SK-N-SH (cell line): ENCODE results near the gene ADH7. TPM values are rescaled to one million over a fixed set of nuclear protein-coding genes. Genes with fewer than 3 reads are reported as not detected.

ENCODE experiments used
- CTCF ChIA-PET: fragments of 300-600, 350-600 bp; formaldehyde crosslinking; extraction: SDS; loops from one replicate; lab custom pipeline; 2021; lab: Yijun Ruan, JAX
- POLR2A ChIA-PET: fragments of 350-600 bp; sonication (Branson Sonifier 250); formaldehyde crosslinking; extraction: SDS; loops from one replicate; lab custom pipeline; 2020; ENCODE audit warnings: antibody characterized with exemption, inconsistent platforms; lab: Yijun Ruan, JAX
- DNase-seq: peaks from one replicate; pipeline ENCODE4 v3.0.0; 2012
- H2AFZ ChIP-seq: fragments of 200-600 bp; sonication (generic); 2 replicates; pipeline ENCODE4 v1.8.1; 2016; ENCODE audit warnings: antibody characterized with exemption, mild to moderate bottlenecking, low read depth
- H3F3A ChIP-seq: fragments of 200-600 bp; sonication (generic); replicated peaks from 2 replicates; pipeline ENCODE3; 2016; ENCODE audit warnings: antibody characterized with exemption, mild to moderate bottlenecking; ENCODE audit not compliant: insufficient read depth
- H3K27ac ChIP-seq, 2 experiments: fragments of 200-500 bp in 1 of 2; fragments of 200-600 bp in 1 of 2; sonication (Bioruptor generic) in 1 of 2; sonication (generic), shearing (Covaris generic) in 1 of 2; 2 replicates each; pipeline versions ENCODE4 v1.5.1 to v1.6.1; 2014 to 2016; ENCODE audit warnings: low read depth in 2 of 2, inconsistent platforms in 1 of 2, low read length in 1 of 2, mild to moderate bottlenecking in 1 of 2, mixed read lengths in 1 of 2
- H3K27me3 ChIP-seq: fragments of 200-600 bp; sonication (generic), shearing (Covaris generic); 2 replicates; pipeline ENCODE4 v1.6.1; 2016; ENCODE audit warnings: mixed run types; ENCODE audit not compliant: insufficient read depth
- H3K36me3 ChIP-seq, 2 experiments: fragments of 200-500 bp in 1 of 2; fragments of 200-600 bp in 1 of 2; sonication (Bioruptor generic) in 1 of 2; sonication (generic) in 1 of 2; replicated peaks in 1 of 2; 2 replicates each; pipeline versions ENCODE3 to v1.5.1; 2014 to 2016; ENCODE audit warnings: low read length in 1 of 2, mild to moderate bottlenecking in 1 of 2; ENCODE audit not compliant: insufficient read depth in 2 of 2, control insufficient read depth in 1 of 2
- H3K4me1 ChIP-seq, 2 experiments: fragments of 200-500 bp in 1 of 2; fragments of 200-600 bp in 1 of 2; sonication (Bioruptor generic) in 1 of 2; sonication (generic), shearing (Covaris generic) in 1 of 2; 2 replicates each; pipeline versions ENCODE4 v1.5.1 to v1.6.1; 2014 to 2016; ENCODE audit warnings: low read depth in 1 of 2, low read length in 1 of 2, mixed run types in 1 of 2; ENCODE audit not compliant: insufficient read depth in 2 of 2, control insufficient read depth in 1 of 2
- H3K4me2 ChIP-seq: fragments of 200-600 bp; sonication (generic), shearing (Covaris generic); 2 replicates; pipeline ENCODE4 v1.6.1; 2017; ENCODE audit warnings: mixed run types
- H3K4me3 ChIP-seq, 2 experiments: fragments of 200-500 bp in 1 of 2; fragments of 200-600 bp in 1 of 2; sonication (Bioruptor generic) in 1 of 2; sonication (generic), shearing (Covaris generic) in 1 of 2; 2 replicates each; pipeline versions ENCODE4 v1.5.1 to v1.8.1; 2014 to 2016; ENCODE audit warnings: low read depth in 2 of 2, inconsistent platforms in 1 of 2, low read length in 1 of 2, mild to moderate bottlenecking in 1 of 2, mixed read lengths in 1 of 2, moderate library complexity in 1 of 2
- H3K79me2 ChIP-seq: fragments of 200-600 bp; sonication (generic); 2 replicates; pipeline ENCODE4 v1.8.1; 2017; ENCODE audit warnings: mild to moderate bottlenecking; ENCODE audit not compliant: insufficient read depth
- H3K9ac ChIP-seq: fragments of 200-600 bp; sonication (generic); 2 replicates; pipeline ENCODE4 v1.6.1; 2017; ENCODE audit warnings: mixed run types
- H3K9me2 ChIP-seq: fragments of 200-600 bp; sonication (generic); 2 replicates; pipeline ENCODE4 v1.6.1; 2017; ENCODE audit warnings: mixed run types
- H3K9me3 ChIP-seq: fragments of 200-600 bp; sonication (generic); 2 replicates; pipeline ENCODE4 v1.6.1; 2017; ENCODE audit warnings: mixed run types, mild to moderate bottlenecking, moderate library complexity
- H4K20me1 ChIP-seq: fragments of 200-600 bp; sonication (generic); 2 replicates; pipeline ENCODE4 v1.6.1; 2017; ENCODE audit warnings: mild to moderate bottlenecking, mixed run types; ENCODE audit not compliant: insufficient read depth
- CHD2 ChIP-seq: fragments of 150-350 bp; IDR thresholded peaks from 2 replicates; pipeline ENCODE4 v1.6.1; 2018; ENCODE audit warnings: low read length; ENCODE audit not compliant: partially characterized antibody
- EP300 ChIP-seq, 2 experiments: IDR thresholded peaks; 2 replicates each; pipeline versions ENCODE4 v1.4.0 to v1.6.1; 2012; ENCODE audit warnings: borderline replicate concordance in 1 of 2, low read depth in 1 of 2, low read length in 1 of 2
- EZH2phosphoT487 ChIP-seq: fragments of 200-600 bp; sonication (generic); IDR thresholded peaks from 2 replicates; pipeline ENCODE4 v1.6.1; 2017; ENCODE audit warnings: low read depth, mixed run types, mild to moderate bottlenecking, antibody characterized with exemption, moderate library complexity, borderline replicate concordance
- FOXJ3 ChIP-seq: sonication (generic); formaldehyde crosslinking; IDR thresholded peaks from 2 replicates; pipeline ENCODE4 v1.5.1; 2020; ENCODE audit warnings: mild to moderate bottlenecking, missing genetic modification reagents
- FOXM1 ChIP-seq: IDR thresholded peaks from 2 replicates; pipeline ENCODE4 v1.4.0; 2012; ENCODE audit warnings: low read depth, mild to moderate bottlenecking
- GATA2 ChIP-seq: sonication (generic); formaldehyde crosslinking; IDR thresholded peaks from 2 replicates; pipeline ENCODE4 v1.5.0; 2020; ENCODE audit warnings: mild to moderate bottlenecking, missing genetic modification reagents
- MEF2A ChIP-seq: IDR thresholded peaks from 2 replicates; pipeline ENCODE4 v1.4.0; 2012; ENCODE audit warnings: low read depth, borderline replicate concordance
- NFIC ChIP-seq: IDR thresholded peaks from 2 replicates; pipeline ENCODE4 v1.4.0; 2012; ENCODE audit warnings: borderline replicate concordance
- NRF1 ChIP-seq: IDR thresholded peaks from 2 replicates; pipeline ENCODE4 v1.6.1; 2012; ENCODE audit warnings: low read depth, mild to moderate bottlenecking, low read length
- RAD21 ChIP-seq: IDR thresholded peaks from 2 replicates; pipeline ENCODE4 v1.6.1; 2012; ENCODE audit warnings: mild to moderate bottlenecking, low read length
- RCOR1 ChIP-seq: fragments of 150-350 bp; IDR thresholded peaks from 2 replicates; pipeline ENCODE4 v1.6.1; 2017; ENCODE audit warnings: antibody characterized with exemption, low read length
- RFX5 ChIP-seq: IDR thresholded peaks from 2 replicates; pipeline ENCODE4 v1.6.1; 2012; ENCODE audit warnings: mild to moderate bottlenecking, improper control_type of control experiment, low read length
- RXRA ChIP-seq: IDR thresholded peaks from 2 replicates; pipeline ENCODE4 v1.4.0; 2012; ENCODE audit warnings: low read depth, mild to moderate bottlenecking, borderline replicate concordance
- SIN3A ChIP-seq: IDR thresholded peaks from 2 replicates; pipeline ENCODE4 v1.6.1; 2012; ENCODE audit warnings: low read depth, mild to moderate bottlenecking, low read length, moderate library complexity, borderline replicate concordance
- SMC3 ChIP-seq: IDR thresholded peaks from 2 replicates; pipeline ENCODE4 v1.6.1; 2012; ENCODE audit warnings: low read depth, low read length, improper control_type of control experiment
- TAF1 ChIP-seq: IDR thresholded peaks from 2 replicates; pipeline ENCODE4 v1.6.1; 2012; ENCODE audit warnings: low read depth, mild to moderate bottlenecking, low read length, moderate library complexity, borderline replicate concordance
- TEAD4 ChIP-seq: IDR thresholded peaks from 2 replicates; pipeline ENCODE4 v1.4.0; 2012; ENCODE audit warnings: mild to moderate bottlenecking, borderline replicate concordance; ENCODE audit not compliant: insufficient read depth
- YY1 ChIP-seq: IDR thresholded peaks from 2 replicates; pipeline ENCODE4 v1.4.0; 2012; ENCODE audit warnings: low read depth, mild to moderate bottlenecking
- WGBS: methylation state at CpG from one replicate; pipeline ENCODE4 v1.1.6; 2017; ENCODE audit warnings: low lambda C conversion rate; 5-methylcytosine and 5-hydroxymethylcytosine counted together
- polyA plus RNA-seq, 3 experiments: library from polyadenylated mRNA; depleted of rRNA; stranded (reverse); fragments of >200 nt; gene quantifications; 2 replicates each; pipeline ENCODE4 v1.2.3, GENCODE V29; 2012
- TF ChIP-seq, protein P1 (sequence below): fragments of 200-600 bp; sonication (generic); IDR thresholded peaks from 2 replicates; pipeline ENCODE4 v1.6.1; 2017; ENCODE audit warnings: antibody characterized with exemption, mild to moderate bottlenecking, moderate library complexity
- TF ChIP-seq, protein P2 (sequence below): IDR thresholded peaks from 2 replicates; pipeline ENCODE4 v1.4.0; 2012; ENCODE audit warnings: low read depth
- TF ChIP-seq, protein P3 (sequence below): IDR thresholded peaks from 2 replicates; pipeline ENCODE4 v1.6.1; 2012; ENCODE audit warnings: mild to moderate bottlenecking, low read depth, low read length, moderate library complexity

ADH7 gene
- polyA plus RNA-seq, 1 of the 3 experiments (the other 2 are of a cell fraction), result not detected

DNA sequence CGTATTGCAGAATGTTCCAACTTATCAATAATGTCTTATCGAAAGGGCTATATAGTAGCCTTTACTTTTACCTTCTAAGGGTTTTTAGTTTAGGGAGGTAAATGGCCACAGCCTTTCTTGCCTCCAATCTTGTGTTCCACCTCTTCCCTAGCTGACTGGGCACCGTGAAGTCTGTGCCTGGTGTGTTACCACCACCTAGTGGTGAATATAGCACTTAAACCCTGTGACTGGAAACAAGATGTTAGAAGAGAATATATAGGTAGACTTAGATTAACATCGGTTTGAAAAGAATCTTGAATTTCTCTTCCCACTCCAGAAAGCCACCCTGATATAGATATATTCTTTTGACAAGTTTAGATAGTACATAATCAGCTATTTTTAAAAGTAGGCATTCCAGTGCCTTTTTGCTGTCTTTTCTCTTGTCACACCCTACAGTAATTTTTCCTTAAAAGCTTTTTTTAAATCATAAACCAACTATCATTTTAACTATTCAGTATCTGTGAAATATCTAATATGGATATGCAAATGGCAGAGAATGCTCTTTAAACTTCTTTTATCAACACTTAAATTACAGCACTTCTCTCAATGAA, 27.8 kb upstream of the ADH7 start:
- CTCF ChIA-PET, result interaction anchor here (0.6 to 3.1 kb wide), 43 partner anchors 8 to 1940 kb away, joined by 3 to 40 read pairs (median 4); partner anchors contain the start of genes ADH7 and METAP1
- no peaks in the 10 kb centered on the region; the same call in 1 of the 2 replicates for H3K27me3 ChIP-seq
- 21% methylated on average over 4 of the region's 4 CpGs for WGBS
- H3K79me2 ChIP-seq, result no peaks in the 10 kb centered on the region
- peak overlapping the region in 1 of 2 experiments; percentile 24; a peak in 1 of 4 replicates for H3K4me3 ChIP-seq
- no peaks in the 10 kb centered on the region for H3F3A ChIP-seq
- TF ChIP-seq, protein P1, sequence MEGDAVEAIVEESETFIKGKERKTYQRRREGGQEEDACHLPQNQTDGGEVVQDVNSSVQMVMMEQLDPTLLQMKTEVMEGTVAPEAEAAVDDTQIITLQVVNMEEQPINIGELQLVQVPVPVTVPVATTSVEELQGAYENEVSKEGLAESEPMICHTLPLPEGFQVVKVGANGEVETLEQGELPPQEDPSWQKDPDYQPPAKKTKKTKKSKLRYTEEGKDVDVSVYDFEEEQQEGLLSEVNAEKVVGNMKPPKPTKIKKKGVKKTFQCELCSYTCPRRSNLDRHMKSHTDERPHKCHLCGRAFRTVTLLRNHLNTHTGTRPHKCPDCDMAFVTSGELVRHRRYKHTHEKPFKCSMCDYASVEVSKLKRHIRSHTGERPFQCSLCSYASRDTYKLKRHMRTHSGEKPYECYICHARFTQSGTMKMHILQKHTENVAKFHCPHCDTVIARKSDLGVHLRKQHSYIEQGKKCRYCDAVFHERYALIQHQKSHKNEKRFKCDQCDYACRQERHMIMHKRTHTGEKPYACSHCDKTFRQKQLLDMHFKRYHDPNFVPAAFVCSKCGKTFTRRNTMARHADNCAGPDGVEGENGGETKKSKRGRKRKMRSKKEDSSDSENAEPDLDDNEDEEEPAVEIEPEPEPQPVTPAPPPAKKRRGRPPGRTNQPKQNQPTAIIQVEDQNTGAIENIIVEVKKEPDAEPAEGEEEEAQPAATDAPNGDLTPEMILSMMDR, result peak; percentile 86
- TF ChIP-seq RAD21 (peak; percentile 94), TEAD4 (no peak), SMC3 (peak; percentile 79), TAF1 (no peak)
- TF ChIP-seq, all 33 proteins: peak for 3
- Histone ChIP-seq H3K36me3 (no peaks in the 10 kb centered on the region), H3K4me1 (no peaks in the 10 kb centered on the region; a peak in 1 of 4 replicates), H2AFZ (no peak overlapping the region), H3K9ac (no peak overlapping the region), H4K20me1 (no peaks in the 10 kb centered on the region), H3K27ac (no peak overlapping the region), H3K4me2 (no peak overlapping the region), H3K9me3 (no peaks in the 10 kb centered on the region), H3K9me2 (no peaks in the 10 kb centered on the region)
- peak; percentile 54 for DNase-seq
- POLR2A ChIA-PET, result no interaction called here

DNA sequence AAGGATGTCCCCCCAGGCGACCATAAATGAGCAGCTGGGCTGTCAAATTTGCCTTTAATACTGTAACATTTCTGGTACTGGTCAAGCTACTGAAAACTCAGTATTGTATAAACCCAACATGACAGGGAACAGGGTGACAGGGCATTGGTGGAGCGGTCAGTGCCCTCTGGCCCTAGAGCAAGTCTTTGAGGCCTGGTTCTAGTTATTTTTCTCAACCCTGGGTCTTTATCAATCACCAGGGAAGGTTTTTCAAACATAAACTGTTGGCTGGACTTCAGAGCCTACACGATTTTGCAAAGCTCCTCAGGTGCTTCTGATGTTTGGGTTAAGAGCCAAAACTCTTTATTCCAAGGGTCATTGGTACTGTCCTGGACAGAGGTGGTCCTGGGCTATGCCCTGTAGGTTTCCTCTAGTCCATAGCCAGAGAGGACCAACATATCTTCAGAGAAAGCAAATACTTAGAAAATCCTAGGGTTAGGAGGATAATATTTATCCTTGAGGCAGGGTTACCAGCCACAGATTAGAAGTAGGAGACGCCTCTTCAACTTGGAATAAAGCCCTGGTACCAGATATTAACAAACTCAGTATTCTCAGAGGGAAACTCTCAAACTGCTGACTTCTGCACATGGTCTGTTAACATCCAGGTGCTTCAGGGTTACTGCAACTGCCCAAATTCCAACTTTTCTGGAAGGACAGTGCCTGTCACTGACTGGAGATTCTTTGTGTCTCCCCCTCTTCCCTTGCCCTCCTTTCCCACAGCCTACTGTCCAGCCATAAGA, 26.7 kb upstream of the ADH7 start:
- H4K20me1 ChIP-seq, result no peaks in the 10 kb centered on the region
- 2% methylated on average over 4 of the region's 4 CpGs for WGBS
- no peaks in the 10 kb centered on the region for H3K9me2 ChIP-seq
- no peak overlapping the region for H3K4me2 ChIP-seq
- ChIA-PET POLR2A (interaction anchor here (0.6 kb wide), 1 partner anchor 577 kb away, joined by 3 read pairs; no protein-coding TSS in a partner anchor), CTCF (interaction anchor here (0.6 to 3.1 kb wide), 12 partner anchors 9 to 994 kb away, joined by 3 to 40 read pairs (median 4); no protein-coding TSS in a partner anchor)
- no peaks in the 10 kb centered on the region for H3K9me3 ChIP-seq
- no peak overlapping the region for H2AFZ ChIP-seq
- no peaks in the 10 kb centered on the region; a peak in 1 of 4 replicates for H3K4me1 ChIP-seq
- no peak overlapping the region for H3K27ac ChIP-seq
- no peak overlapping the region for H3K4me3 ChIP-seq
- H3K27me3 ChIP-seq, result no peaks in the 10 kb centered on the region; the same call in 1 of the 2 replicates
- no peaks in the 10 kb centered on the region for H3K36me3 ChIP-seq
- no peaks in the 10 kb centered on the region for H3F3A ChIP-seq
- H3K9ac ChIP-seq, result no peak overlapping the region
- H3K79me2 ChIP-seq, result no peaks in the 10 kb centered on the region
- no peak for DNase-seq
- TF ChIP-seq TEAD4 (no peak), EZH2phosphoT487 (no peak), NFIC (no peak), RCOR1 (no peak), NRF1 (no peak), RXRA (no peak), RAD21 (no peak), CHD2 (no peak), MEF2A (no peak), SIN3A (no peak), EP300 (IDR thresholded peaks at IDR 0.05; ENCODE audit: borderline replicate concordance in 1 of 2, low read depth in 1 of 2, low read length in 1 of 2) (no peak), RFX5 (no peak), FOXM1 (no peak), GATA2 (CRISPR knock-in tag) (no peak), FOXJ3 (no peak), YY1 (no peak)
- TF ChIP-seq, protein P2, sequence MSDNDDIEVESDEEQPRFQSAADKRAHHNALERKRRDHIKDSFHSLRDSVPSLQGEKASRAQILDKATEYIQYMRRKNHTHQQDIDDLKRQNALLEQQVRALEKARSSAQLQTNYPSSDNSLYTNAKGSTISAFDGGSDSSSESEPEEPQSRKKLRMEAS, result no peak
- TF ChIP-seq, protein P3, sequence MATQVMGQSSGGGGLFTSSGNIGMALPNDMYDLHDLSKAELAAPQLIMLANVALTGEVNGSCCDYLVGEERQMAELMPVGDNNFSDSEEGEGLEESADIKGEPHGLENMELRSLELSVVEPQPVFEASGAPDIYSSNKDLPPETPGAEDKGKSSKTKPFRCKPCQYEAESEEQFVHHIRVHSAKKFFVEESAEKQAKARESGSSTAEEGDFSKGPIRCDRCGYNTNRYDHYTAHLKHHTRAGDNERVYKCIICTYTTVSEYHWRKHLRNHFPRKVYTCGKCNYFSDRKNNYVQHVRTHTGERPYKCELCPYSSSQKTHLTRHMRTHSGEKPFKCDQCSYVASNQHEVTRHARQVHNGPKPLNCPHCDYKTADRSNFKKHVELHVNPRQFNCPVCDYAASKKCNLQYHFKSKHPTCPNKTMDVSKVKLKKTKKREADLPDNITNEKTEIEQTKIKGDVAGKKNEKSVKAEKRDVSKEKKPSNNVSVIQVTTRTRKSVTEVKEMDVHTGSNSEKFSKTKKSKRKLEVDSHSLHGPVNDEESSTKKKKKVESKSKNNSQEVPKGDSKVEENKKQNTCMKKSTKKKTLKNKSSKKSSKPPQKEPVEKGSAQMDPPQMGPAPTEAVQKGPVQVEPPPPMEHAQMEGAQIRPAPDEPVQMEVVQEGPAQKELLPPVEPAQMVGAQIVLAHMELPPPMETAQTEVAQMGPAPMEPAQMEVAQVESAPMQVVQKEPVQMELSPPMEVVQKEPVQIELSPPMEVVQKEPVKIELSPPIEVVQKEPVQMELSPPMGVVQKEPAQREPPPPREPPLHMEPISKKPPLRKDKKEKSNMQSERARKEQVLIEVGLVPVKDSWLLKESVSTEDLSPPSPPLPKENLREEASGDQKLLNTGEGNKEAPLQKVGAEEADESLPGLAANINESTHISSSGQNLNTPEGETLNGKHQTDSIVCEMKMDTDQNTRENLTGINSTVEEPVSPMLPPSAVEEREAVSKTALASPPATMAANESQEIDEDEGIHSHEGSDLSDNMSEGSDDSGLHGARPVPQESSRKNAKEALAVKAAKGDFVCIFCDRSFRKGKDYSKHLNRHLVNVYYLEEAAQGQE, result no peak
